Measurements from ENCODE around the gene SGCA. TPM values are rescaled to one million over a fixed set of nuclear protein-coding genes. Genes with fewer than 3 reads are reported as not detected.

SGCA gene
- total and polyA plus RNA-seq, 7 donors, result 120 to 291 (median 254) TPM

GRCh38 chr17:50209472-50210239, 43.9 kb downstream of the SGCA start:
- Histone ChIP-seq H3K36me3 (ENCODE audit: insufficient read depth in 1 of 2, low read depth in 1 of 2) (no peaks in the 10 kb centered on the region), H3K27ac (peak overlapping the region; percentile 72), H3K4me3 (no peak overlapping the region), H3K4me1 (peaks cover 4% of the 10 kb centered on the region), H3K9me3 (no peaks in the 10 kb centered on the region), H3K27me3 (ENCODE audit: insufficient read depth in 3 of 3, low read length in 2 of 3) (peaks cover 0 to 49% (median 9%) of the 10 kb centered on the region in 3 donors)
- TF ChIP-seq, protein P1, sequence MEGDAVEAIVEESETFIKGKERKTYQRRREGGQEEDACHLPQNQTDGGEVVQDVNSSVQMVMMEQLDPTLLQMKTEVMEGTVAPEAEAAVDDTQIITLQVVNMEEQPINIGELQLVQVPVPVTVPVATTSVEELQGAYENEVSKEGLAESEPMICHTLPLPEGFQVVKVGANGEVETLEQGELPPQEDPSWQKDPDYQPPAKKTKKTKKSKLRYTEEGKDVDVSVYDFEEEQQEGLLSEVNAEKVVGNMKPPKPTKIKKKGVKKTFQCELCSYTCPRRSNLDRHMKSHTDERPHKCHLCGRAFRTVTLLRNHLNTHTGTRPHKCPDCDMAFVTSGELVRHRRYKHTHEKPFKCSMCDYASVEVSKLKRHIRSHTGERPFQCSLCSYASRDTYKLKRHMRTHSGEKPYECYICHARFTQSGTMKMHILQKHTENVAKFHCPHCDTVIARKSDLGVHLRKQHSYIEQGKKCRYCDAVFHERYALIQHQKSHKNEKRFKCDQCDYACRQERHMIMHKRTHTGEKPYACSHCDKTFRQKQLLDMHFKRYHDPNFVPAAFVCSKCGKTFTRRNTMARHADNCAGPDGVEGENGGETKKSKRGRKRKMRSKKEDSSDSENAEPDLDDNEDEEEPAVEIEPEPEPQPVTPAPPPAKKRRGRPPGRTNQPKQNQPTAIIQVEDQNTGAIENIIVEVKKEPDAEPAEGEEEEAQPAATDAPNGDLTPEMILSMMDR (IDR thresholded peaks at IDR 0.05), result no peak
- DNase-seq (peak; percentile 88 to 93), ATAC-seq (peak; percentile 72 to 85 (median 76))
- 31 to 36% (median 35%) methylated on average over 13 to 16 of the region's 16 CpGs for WGBS, 3 donors
- intact Hi-C loops (cut with DNase I), result no loop called here

DNA sequence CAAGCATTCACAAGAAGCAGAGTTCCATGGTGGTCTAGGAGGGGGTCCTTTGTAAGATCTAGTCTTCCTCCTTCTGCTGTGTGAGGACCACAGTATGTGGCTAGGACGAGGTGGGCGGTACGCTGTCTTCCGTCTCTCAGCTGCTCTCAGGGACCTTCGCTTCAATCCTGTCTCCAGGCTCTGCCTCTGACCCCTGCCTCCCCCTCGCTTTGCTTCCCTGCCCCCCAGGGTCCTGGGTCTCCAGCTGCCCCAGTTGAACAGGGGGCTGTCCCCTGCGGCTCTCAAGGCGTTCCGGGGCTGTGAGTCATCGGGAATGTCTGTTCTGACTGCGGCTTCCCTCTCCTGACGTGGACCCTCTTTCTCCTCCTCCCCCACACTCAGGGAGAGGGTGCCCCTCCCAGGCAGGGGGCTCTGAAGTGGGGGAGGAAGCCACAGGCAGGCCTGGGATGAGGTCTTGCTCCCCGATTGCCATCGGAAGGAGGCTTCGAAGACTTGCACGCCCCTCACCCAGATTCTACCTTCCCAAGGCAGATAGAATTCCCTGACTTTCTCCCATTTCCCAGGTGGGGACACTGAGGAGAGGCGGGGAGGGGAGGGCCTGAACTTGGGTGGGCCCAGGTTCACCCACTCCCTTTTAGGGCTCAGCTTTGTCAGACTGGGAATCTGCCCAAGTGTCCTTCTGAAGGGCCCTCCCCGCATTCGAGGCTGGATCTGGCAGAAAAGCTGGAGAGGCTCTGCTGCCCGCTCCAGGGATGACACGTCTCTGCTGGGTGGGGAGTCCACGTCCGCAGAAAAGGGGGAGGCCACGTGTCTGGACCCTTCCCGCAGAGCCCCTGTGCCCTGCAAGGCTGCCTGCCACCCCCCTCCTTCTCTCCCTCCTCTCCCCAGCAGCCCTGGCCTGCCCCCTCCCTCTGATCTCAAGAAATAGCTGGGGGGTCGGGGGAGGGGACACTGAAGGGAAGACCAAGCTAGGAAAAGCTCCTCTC, 44.7 kb downstream of the SGCA start:
- H3K36me3 ChIP-seq (ENCODE audit: insufficient read depth in 1 of 2, low read depth in 1 of 2), result no peaks in the 10 kb centered on the region
- peaks cover 4% of the 10 kb centered on the region for H3K4me1 ChIP-seq
- no peaks in the 10 kb centered on the region for H3K9me3 ChIP-seq
- peaks cover 0 to 48% (median 9%) of the 10 kb centered on the region in 3 donors for H3K27me3 ChIP-seq (ENCODE audit: insufficient read depth in 3 of 3, low read length in 2 of 3)
- TF ChIP-seq, protein P1 (IDR thresholded peaks at IDR 0.05), result no peak
- H3K27ac ChIP-seq, result peak overlapping the region; percentile 72
- no peak overlapping the region for H3K4me3 ChIP-seq
- ATAC-seq, result peak; percentile 38 to 59 (median 58)
- intact Hi-C loops (cut with DNase I), result no loop called here
- DNase-seq, result peak; percentile 76
- WGBS, 3 donors, result 26 to 30% (median 27%) methylated on average over 25 to 26 of the region's 26 CpGs

DNA sequence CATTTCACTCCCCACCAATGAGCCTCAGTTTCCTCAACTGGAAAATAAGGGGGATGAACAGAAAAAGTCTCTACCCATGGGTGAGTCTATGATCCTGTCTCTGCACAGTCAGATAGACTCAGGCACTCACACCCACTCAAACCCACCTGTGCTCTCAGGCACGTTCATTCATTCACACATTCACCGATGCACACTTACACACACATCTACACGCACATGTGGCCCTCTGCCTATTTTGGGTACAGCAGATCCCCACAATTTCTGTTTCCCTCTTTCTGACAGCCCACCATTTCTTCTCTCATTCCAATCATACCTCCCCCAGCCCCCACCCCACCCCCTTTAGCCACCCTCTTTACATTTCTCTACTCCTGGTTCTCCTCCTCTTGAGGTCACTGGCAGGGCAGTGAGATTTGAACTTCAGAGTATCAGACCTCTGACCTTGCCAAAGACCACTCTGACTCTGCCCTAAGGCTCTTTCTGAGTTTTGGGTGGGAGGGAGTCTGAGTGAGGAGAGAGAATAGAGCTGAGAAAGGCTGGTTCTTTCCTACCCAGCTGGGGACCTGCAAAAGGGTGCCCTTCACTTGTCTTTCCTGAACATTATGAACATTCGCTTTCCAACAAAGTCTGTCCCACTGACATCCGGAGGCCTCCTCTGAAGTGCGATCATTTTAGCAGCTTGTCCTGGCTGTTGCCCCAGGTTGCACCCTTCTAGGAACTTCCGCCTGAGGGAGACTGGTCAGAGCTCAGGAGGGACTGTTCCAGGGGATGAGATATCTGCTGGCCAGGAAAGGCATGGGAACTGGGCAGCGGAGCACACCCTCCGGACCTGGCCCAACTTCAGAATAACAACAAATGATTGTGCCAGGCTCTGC, 45.7 kb downstream of the SGCA start:
- Histone ChIP-seq H3K4me1 (peaks cover 4% of the 10 kb centered on the region), H3K27ac (peak overlapping the region; percentile 72), H3K4me3 (no peak overlapping the region), H3K9me3 (no peaks in the 10 kb centered on the region), H3K36me3 (ENCODE audit: insufficient read depth in 1 of 2, low read depth in 1 of 2) (no peaks in the 10 kb centered on the region), H3K27me3 (ENCODE audit: insufficient read depth in 3 of 3, low read length in 2 of 3) (peaks cover 0 to 44% (median 9%) of the 10 kb centered on the region in 3 donors)
- 36 to 47% (median 46%) methylated on average over 9 of the region's 9 CpGs for WGBS, 3 donors
- TF ChIP-seq, protein P1 (IDR thresholded peaks at IDR 0.05), result no peak
- DNase-seq (no peak), ATAC-seq (no peak)
- intact Hi-C loops (cut with DNase I), result no loop called here

DNA sequence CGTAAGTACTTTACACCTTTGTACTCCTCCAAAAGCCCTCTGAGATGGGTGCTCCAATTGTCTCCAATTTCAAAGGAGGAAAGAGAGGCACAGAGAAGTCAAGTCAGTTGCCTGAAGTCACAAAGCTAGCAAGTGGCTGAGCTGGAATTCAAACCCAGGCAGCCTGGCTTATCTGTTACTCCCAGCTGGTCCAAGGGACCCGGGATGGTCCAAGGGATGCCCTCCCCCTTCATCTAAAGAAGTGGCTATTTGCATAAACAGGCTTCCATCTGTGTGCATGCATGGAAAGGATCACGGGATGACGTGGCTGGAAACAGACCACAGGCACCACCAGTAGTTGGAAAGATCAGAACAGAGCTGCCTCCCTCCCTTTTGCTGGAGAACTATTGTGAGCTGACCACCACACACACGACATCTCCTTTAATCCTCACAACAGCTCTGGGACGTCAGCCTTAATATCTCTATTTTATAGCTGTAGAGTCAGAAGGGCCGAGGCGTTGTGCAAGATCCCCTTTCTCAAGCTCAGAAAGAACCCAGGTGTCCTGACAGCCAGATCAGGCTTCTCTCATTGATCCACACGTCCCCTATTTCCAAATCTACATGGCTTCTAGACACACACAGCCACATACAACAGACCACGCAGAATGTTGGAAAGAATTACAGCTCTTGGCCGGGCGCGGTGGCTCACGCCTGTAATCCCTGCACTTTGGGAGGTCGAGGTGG, 46.5 kb downstream of the SGCA start:
- Histone ChIP-seq H3K4me1 (peaks cover 4% of the 10 kb centered on the region), H3K36me3 (ENCODE audit: insufficient read depth in 1 of 2, low read depth in 1 of 2) (no peaks in the 10 kb centered on the region), H3K4me3 (no peak overlapping the region), H3K9me3 (no peaks in the 10 kb centered on the region), H3K27ac (no peak overlapping the region), H3K27me3 (ENCODE audit: insufficient read depth in 3 of 3, low read length in 2 of 3) (peaks cover 0 to 38% (median 9%) of the 10 kb centered on the region in 3 donors)
- no peak for ATAC-seq
- intact Hi-C loops (cut with DNase I), result no loop called here
- TF ChIP-seq, protein P1 (IDR thresholded peaks at IDR 0.05), result no peak
- DNase-seq, result no peak
- 58 to 67% (median 65%) methylated on average over 15 of the region's 15 CpGs for WGBS, 3 donors

Measured in psoas muscle (tissue), 8 donors.